Measurements from ENCODE around the gene TMEM134.

Gene TMEM134

GRCh38 chr11:67429722-67430121, 39.3 kb downstream of the TMEM134 start:
- no peak for TF ChIP-seq CTCF (IDR thresholded peaks at IDR 0.05)

- TF ChIP-seq CTCF (IDR thresholded peaks at IDR 0.05) = no peak
Measured at GRCh38 chr11:67429038-67429668, 39.9 kb downstream of the TMEM134 start.

GRCh38 chr11:67428052-67429001, 40.7 kb downstream of the TMEM134 start, which contains the start of gene RPS6KB2:
Gene RPS6KB2, plus strand, starts transcription at chr11:67428494. Its CDS starts 52 bp downstream, at chr11:67428546.
- no peak for TF ChIP-seq CTCF (IDR thresholded peaks at IDR 0.05)

GRCh38 chr11:67423891-67424613, 45.0 kb downstream of the TMEM134 start:
- TF ChIP-seq CTCF (IDR thresholded peaks at IDR 0.05) = no peak

GRCh38 chr11:67423466-67423865, 45.6 kb downstream of the TMEM134 start:
- no peak for TF ChIP-seq CTCF (IDR thresholded peaks at IDR 0.05)

- TF ChIP-seq CTCF (IDR thresholded peaks at IDR 0.05) = no peak
Measured at GRCh38 chr11:67422891-67423290, 46.2 kb downstream of the TMEM134 start.

GRCh38 chr11:67421430-67422031, 47.5 kb downstream of the TMEM134 start:
- no peak for TF ChIP-seq CTCF (IDR thresholded peaks at IDR 0.05)
